ENCODE data around the gene PRKCG.

PRKCG gene

GRCh38 chr19:53898636-53899341 is 16.8 kb downstream of the PRKCG start:
- no peak for DNase-seq (ENCODE audit: low spot score)

GRCh38 chr19:53900191-53900860 is 18.3 kb downstream of the PRKCG start:
- no peak for DNase-seq (ENCODE audit: low spot score)

GRCh38 chr19:53903055-53903680 is 21.2 kb downstream of the PRKCG start:
- no peak for DNase-seq (ENCODE audit: low spot score)

DNA sequence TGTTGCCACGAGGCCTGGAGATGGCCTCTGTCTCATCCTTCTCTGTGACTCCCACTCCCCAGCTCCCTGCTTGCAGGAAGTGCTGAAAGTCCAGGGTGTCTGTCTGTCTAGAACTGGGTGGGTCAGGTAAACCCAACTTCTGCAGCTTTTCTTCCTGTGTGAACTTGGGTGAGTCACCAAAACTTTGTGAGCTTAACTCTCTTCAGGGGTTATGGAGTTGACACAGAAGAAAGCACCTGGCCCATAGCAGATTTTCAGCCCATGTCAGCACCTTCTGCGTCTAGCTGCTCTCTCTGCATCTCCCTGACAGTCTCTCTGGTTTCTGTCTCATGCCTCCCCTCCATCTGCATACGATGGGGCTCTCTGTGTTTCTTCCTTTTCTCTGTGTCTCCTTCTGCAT is 22.9 kb downstream of the PRKCG start:
- no peak for DNase-seq (ENCODE audit: low spot score)

GRCh38 chr19:53905787-53906186 is 23.8 kb downstream of the PRKCG start:
- no peak for DNase-seq (ENCODE audit: low spot score)

GRCh38 chr19:53906211-53907192 is 24.5 kb downstream of the PRKCG start:
- DNase-seq (ENCODE audit: low spot score): no peak

GRCh38 chr19:53907193-53907581 is 25.2 kb downstream of the PRKCG start:
- DNase-seq (ENCODE audit: low spot score): no peak

GRCh38 chr19:53907690-53908089 is 25.7 kb downstream of the PRKCG start:
- no peak for DNase-seq (ENCODE audit: low spot score)

GRCh38 chr19:53908106-53908934 is 26.3 kb downstream of the PRKCG start:
- DNase-seq (ENCODE audit: low spot score): peak; percentile 87

GRCh38 chr19:53908935-53909415 is 27.0 kb downstream of the PRKCG start, which contains the start of gene CACNG7:
TSS of gene CACNG7 (plus strand) at chr19:53909278. CDS start at chr19:53912832, 3,554 bp downstream.
- peak; percentile 67 for DNase-seq (ENCODE audit: low spot score)

- no peak for DNase-seq (ENCODE audit: low spot score)
Measured at GRCh38 chr19:53909471-53910169, 27.6 kb downstream of the PRKCG start.

GRCh38 chr19:53910170-53910518 is 28.1 kb downstream of the PRKCG start:
- DNase-seq (ENCODE audit: low spot score): no peak

GRCh38 chr19:53912653-53913052 is 30.7 kb downstream of the PRKCG start:
- DNase-seq (ENCODE audit: low spot score): no peak

DNA sequence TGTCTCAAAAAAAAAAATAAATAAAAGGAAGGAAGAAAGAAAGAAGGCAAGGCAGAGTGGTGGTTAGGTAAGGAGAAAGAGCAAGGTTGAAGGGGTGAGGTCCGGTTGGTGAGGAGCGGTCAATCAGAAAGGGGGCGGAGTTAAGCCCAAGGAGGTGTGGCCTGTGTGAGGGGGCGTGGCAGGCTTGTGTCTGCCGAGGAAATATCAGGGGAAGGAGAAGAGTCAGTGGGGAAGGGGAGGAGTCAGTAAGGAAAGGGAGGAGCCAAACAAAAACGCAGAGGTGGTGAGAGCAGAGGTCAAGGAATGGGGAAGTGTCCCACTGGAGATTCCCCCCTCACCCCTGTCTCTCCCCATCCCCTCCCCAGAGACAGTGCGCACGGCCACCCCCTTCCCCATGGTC is 33.0 kb downstream of the PRKCG start:
- no peak for DNase-seq (ENCODE audit: low spot score)

GRCh38 chr19:53916004-53916403 is 34.0 kb downstream of the PRKCG start:
- no peak for DNase-seq (ENCODE audit: low spot score)

DNA sequence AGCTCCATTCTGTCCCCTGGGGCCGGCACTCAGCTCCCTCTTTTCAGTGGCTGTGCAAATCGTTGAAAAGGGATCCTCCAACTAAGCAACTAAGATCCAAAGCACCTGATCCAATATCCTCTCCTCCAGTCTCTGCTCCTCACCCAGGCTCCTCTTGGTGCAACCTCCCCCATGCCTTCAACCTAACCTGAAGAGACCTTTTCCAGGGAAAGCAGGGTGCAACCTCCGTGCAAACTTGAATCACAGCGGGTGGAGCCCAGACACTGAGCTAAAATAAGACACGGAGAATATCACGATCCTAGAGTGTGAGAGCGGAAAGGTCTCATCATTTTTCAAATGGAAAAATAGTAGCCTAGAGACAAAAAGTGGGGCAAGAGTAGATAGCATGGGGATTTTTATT is 35.4 kb downstream of the PRKCG start:
- DNase-seq (ENCODE audit: low spot score): no peak

GRCh38 chr19:53927739-53928138 is 45.7 kb downstream of the PRKCG start:
- no peak for DNase-seq (ENCODE audit: low spot score)

DNA sequence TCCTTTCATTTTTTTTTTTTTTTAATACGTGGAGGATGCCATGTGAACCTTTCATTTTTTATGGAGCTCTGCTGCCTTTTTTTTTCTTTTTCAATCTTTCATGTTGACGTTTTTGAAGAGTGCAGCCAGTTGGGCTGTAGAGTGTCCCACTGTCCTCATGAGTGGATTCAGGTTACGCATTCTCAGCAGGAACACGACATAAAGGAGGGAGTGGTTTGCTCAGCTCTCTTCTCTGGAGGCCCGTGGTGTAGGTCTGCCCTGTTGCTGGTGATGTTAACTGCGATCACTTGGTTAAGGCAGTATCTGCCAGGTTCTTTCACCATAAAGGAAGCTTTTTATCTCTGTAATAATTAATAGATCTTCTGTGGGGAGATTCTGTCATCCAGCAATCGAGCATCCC is 54.0 kb downstream of the PRKCG start:
- DNase-seq (ENCODE audit: low spot score): no peak

- DNase-seq (ENCODE audit: low spot score): no peak
Measured at GRCh38 chr19:53942001-53942786, 60.2 kb downstream of the PRKCG start.

- DNase-seq (ENCODE audit: low spot score): no peak
Measured at GRCh38 chr19:53944416-53944815, 62.4 kb downstream of the PRKCG start.

Measured in globus pallidus (tissue), 1 donor.